ENCODE data around the gene IHH. TPM values are rescaled to one million over a fixed set of nuclear protein-coding genes. Genes with fewer than 3 reads are reported as not detected.

Gene IHH
- total and polyA plus RNA-seq, 2 donors (not counting 3 experiments of a cell fraction or from before 2014, with no cell fraction given), result 0.03 TPM; not detected in 1

DNA sequence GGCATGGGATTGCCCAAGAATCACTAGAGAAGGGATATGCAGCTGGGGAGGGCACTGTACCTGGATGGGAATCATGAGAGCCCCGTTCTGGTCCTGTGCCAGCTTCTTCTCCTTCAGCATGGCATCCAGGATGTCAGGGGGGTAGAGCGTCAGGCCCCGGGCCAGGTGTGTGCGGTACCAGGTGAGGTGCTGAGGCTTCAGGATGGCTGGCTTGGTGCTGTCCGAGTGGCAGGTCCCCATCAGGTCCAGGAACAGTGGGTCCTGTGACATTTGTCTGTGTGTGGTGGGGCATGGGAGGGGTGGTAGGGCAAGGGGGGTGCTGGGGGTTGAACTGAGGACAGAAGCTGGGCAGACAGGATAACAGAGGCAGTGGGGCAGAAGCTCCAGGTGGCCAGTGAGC lies 32.6 kb downstream of the IHH start:
- dilution Hi-C loops (cut with MboI; ENCODE audit: extremely low pct_ligation_motif_present, low sequenced_read_pairs), result no loop called here
- intact Hi-C loops (cut with micrococcal nuclease), result loop anchor here (2.0 kb wide), 1 partner anchor 47 kb away; no protein-coding TSS in a partner anchor
- FAIRE-seq, result no peak
- Histone ChIP-seq H3K36me3 (ENCODE audit: control insufficient read depth in 2 of 2, extremely low read depth in 1 of 2, insufficient read depth in 2 of 2, low read length in 2 of 2) (no peaks in the 10 kb centered on the region), H3K27me3 (ENCODE audit: control insufficient read depth in 2 of 2, insufficient read depth in 2 of 2, low read length in 2 of 2) (peaks cover 3 to 8% of the 10 kb centered on the region in 2 experiments), H3K9me3 (replicated peaks; ENCODE audit: control insufficient read depth, insufficient read depth, low read length) (no peaks in the 10 kb centered on the region), H3K9ac (replicated peaks; ENCODE audit: extremely low read depth, insufficient read depth, low read length) (no peak overlapping the region), H2AFZ (ENCODE audit: low read depth, low read length) (no peak overlapping the region), H3K9me1 (replicated peaks; ENCODE audit: control insufficient read depth, extremely low read depth, insufficient read depth, low read length) (no peaks in the 10 kb centered on the region), H4K20me1 (replicated peaks; ENCODE audit: control insufficient read depth, extremely low read depth, insufficient read depth, low read length) (no peaks in the 10 kb centered on the region), H3K4me3 (replicated peaks in 1 of 3; ENCODE audit: insufficient read depth in 1 of 3, low read depth in 1 of 3, low read length in 3 of 3) (no peak overlapping the region), H3K27ac (ENCODE audit: insufficient read depth, low read depth, low read length) (no peak overlapping the region), H3K4me1 (ENCODE audit: control insufficient read depth, extremely low read depth, insufficient read depth, low read length) (no peaks in the 10 kb centered on the region), H3K4me2 (ENCODE audit: insufficient read depth, low read length) (no peak overlapping the region), H3K79me2 (ENCODE audit: control insufficient read depth, insufficient read depth, low read length) (no peaks in the 10 kb centered on the region)
- DNase-seq (ENCODE audit: low read depth, low spot score), result no peak
- POLR2A ChIA-PET, result no interaction called here
- BruUV-seq (replicated peaks), result no TSS peak
- CTCF ChIA-PET, result interaction anchor here (0.9 to 9.9 kb wide), 3 partner anchors 48 to 126 kb away, joined by 3 to 418 read pairs (median 5); partner anchors contain the start of gene NHEJ1
- no peak for TF ChIP-seq MYC (IDR thresholded peaks at IDR 0.05; ENCODE audit: low read depth, low read length)
- no peak for TF ChIP-seq CTCF (IDR thresholded peaks at IDR 0.05; ENCODE audit: extremely low read depth in 1 of 2, insufficient read depth in 1 of 2, low read depth in 1 of 2, low read length in 2 of 2)
- no peak for TF ChIP-seq MAX (IDR thresholded peaks at IDR 0.05; ENCODE audit: insufficient read depth, insufficient read length)

DNA sequence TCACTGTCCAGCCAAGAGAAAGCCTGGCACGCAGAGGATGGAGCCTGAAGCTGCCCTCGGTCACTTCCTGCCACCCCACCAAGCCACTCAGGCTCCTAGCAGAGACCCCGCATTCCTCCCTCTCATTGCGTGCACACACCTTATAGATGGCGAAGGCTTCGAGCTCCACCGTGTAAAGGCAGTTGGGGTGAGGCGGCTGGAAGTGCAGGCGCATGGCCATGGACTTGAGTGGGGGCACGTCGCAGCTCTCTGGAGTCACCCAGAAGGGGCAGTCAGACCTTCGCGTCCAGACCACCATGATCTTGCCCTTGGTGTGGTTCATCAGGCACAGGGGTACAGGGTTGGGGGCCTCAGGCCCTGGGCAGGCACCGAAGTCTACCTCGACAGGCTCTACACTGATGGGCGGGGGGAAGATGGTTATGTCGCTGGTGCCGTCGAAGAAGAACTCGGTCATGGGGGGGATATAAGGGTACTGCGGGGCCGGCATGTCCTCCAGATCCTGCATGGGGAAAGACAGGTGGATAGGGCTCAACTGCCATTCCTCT lies 33.1 kb downstream of the IHH start:
- DNase-seq (ENCODE audit: low read depth, low spot score) (no peak), FAIRE-seq (no peak)
- Histone ChIP-seq H3K4me1 (ENCODE audit: control insufficient read depth, extremely low read depth, insufficient read depth, low read length) (no peaks in the 10 kb centered on the region), H3K4me3 (replicated peaks in 1 of 3; ENCODE audit: insufficient read depth in 1 of 3, low read depth in 1 of 3, low read length in 3 of 3) (no peak overlapping the region), H3K27ac (ENCODE audit: insufficient read depth, low read depth, low read length) (no peak overlapping the region), H3K4me2 (ENCODE audit: insufficient read depth, low read length) (no peak overlapping the region), H2AFZ (ENCODE audit: low read depth, low read length) (no peak overlapping the region), H3K36me3 (ENCODE audit: control insufficient read depth in 2 of 2, extremely low read depth in 1 of 2, insufficient read depth in 2 of 2, low read length in 2 of 2) (no peaks in the 10 kb centered on the region), H3K9me1 (replicated peaks; ENCODE audit: control insufficient read depth, extremely low read depth, insufficient read depth, low read length) (no peaks in the 10 kb centered on the region), H4K20me1 (replicated peaks; ENCODE audit: control insufficient read depth, extremely low read depth, insufficient read depth, low read length) (no peaks in the 10 kb centered on the region), H3K9ac (replicated peaks; ENCODE audit: extremely low read depth, insufficient read depth, low read length) (no peak overlapping the region), H3K27me3 (ENCODE audit: control insufficient read depth in 2 of 2, insufficient read depth in 2 of 2, low read length in 2 of 2) (peaks cover 0 to 5% of the 10 kb centered on the region in 2 experiments), H3K79me2 (ENCODE audit: control insufficient read depth, insufficient read depth, low read length) (no peaks in the 10 kb centered on the region), H3K9me3 (replicated peaks; ENCODE audit: control insufficient read depth, insufficient read depth, low read length) (no peaks in the 10 kb centered on the region)
- CTCF ChIA-PET, result interaction anchor here (1.0 to 9.9 kb wide), 6 partner anchors 10 to 129 kb away, joined by 3 to 418 read pairs (median 5); partner anchors contain the start of gene NHEJ1
- POLR2A ChIA-PET, result no interaction called here
- dilution Hi-C loops (cut with MboI; ENCODE audit: extremely low pct_ligation_motif_present, low sequenced_read_pairs) (no loop called here), intact Hi-C loops (cut with micrococcal nuclease) (loop anchor here (2.0 kb wide), 1 partner anchor 47 kb away; no protein-coding TSS in a partner anchor)
- no TSS peak for BruUV-seq (replicated peaks)
- TF ChIP-seq MYC (IDR thresholded peaks at IDR 0.05; ENCODE audit: low read depth, low read length) (no peak), JUN (IDR thresholded peaks at IDR 0.05; ENCODE audit: borderline replicate concordance, insufficient read depth, insufficient read length, low read depth) (no peak), CTCF (IDR thresholded peaks at IDR 0.05; ENCODE audit: extremely low read depth in 1 of 2, insufficient read depth in 1 of 2, low read depth in 1 of 2, low read length in 2 of 2) (no peak), POLR2AphosphoS5 (IDR thresholded peaks at IDR 0.05; ENCODE audit: insufficient read depth, low read depth, low read length) (no peak), FOS (IDR thresholded peaks at IDR 0.05; ENCODE audit: borderline replicate concordance, insufficient read depth, low read length) (no peak), MAX (IDR thresholded peaks at IDR 0.05; ENCODE audit: insufficient read depth, insufficient read length) (no peak), EZH2 (IDR thresholded peaks at IDR 0.05; ENCODE audit: borderline replicate concordance, low read depth, low read length, severe bottlenecking) (no peak), POLR2A (IDR thresholded peaks at IDR 0.05; ENCODE audit: low read depth, low read length) (no peak), GATA2 (IDR thresholded peaks at IDR 0.05; ENCODE audit: insufficient read depth, insufficient read length, low read depth, low read length) (no peak)

Data from endothelial cell of umbilical vein (primary cell).